Skin of body (tissue), 2 donors: ENCODE results near the gene CNTN5. TPM values are rescaled to one million over a fixed set of nuclear protein-coding genes. Genes with fewer than 3 reads are reported as not detected.

Source experiments
- DNase-seq: peaks from one replicate; lab custom pipeline; 2025; lab: John Stamatoyannopoulos, UW
- total RNA-seq: library from RNA; depleted of rRNA; stranded (reverse); fragments of >200 nt; gene quantifications from one replicate; pipeline ENCODE4 v1.2.3, GENCODE V29; 2014

Gene CNTN5
- total RNA-seq, 1 donor from 2014 or later, result 3.4 TPM

DNA sequence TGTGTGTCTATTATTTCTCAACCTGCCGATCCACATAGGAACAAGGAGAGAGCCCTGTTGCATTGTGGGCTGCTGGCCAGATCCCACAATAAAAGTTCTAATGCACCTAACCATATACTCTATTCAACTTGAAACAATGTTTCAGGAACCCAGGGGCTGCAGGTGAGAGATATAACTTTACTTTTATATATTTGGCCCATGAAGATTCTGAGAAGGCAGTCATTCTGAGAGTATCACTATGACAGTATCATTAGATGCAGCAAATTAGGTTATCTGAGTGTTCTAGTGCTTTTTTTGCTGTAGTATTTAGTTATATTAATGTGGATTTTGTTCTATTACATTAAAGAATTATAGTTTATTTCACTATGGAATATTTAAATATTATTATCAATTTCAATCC is 1011.2 kb downstream of the CNTN5 start:
- no peak for DNase-seq

DNA sequence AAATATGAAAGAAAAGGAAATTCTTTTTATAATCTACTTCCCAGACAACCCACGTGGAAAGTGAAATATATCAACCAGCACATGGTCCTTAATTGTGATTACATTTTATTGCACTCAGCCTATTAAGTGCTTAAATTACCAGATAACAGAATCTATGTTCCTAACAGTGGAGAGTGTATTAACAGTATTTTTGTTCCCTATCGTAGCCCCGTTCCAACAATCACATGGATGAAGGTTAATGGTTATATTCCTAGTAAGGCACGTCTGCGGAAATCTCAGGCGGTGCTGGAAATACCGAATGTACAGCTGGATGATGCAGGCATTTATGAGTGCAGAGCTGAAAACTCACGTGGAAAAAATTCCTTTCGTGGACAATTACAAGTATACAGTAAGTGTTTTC is 1040.3 kb downstream of the CNTN5 start:
- DNase-seq, result no peak

DNA sequence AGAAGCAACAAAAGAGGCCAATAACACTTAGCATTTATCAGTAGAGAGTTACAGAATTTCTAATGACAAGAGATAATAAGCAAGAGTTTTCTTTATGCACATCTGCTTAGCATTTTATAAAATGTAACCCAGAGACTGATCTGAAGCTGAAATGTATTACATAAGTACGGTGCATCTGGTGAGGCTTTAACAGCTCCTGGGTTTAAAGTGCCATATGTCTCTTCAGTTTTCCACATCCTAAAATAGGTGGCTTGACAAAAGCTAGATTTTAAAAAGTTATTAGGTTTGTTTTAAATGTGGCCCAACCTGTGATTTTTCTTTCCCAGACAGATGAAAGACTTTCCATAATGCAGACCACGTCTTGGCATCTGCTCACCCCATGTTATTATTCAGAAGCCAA is 1045.7 kb downstream of the CNTN5 start:
- peak; percentile 1 for DNase-seq

DNA sequence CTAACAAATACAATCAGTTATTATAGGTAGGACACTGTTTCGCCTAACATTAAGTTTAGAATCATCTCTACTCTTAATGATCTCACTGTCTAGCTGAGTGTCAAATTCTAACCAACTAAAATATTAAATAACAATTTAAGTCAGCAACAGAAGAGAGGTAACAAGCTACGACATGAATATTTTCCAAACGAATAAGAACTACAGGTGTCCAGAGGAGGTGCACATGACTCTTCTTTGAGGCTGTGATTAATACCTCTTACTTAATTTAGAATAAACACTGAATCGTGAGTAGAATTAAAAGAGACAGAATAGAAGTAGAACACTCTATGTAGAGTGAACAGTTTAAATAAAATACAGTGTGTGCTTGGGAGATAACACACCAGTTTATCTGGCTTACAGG is 1047.4 kb downstream of the CNTN5 start:
- DNase-seq, result no peak

DNA sequence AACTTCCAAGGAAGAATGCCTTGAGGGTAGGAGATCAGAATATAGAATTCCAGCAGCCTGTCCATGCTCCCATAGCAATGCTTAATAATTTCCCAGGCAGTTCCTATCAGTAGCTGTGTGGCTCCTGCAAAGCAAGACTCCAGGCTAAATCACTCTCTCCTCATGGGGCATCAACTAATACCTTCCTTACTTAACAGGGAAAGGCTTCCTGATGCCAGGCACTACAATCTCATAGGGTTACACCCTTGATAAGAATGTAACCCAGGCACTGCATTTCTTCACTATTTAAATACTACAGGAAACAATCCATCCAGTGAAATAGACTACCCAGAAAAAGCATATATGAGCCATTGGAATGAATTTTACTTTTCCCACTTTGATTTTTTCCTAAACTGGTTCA is 1051.4 kb downstream of the CNTN5 start:
- no peak for DNase-seq

DNA sequence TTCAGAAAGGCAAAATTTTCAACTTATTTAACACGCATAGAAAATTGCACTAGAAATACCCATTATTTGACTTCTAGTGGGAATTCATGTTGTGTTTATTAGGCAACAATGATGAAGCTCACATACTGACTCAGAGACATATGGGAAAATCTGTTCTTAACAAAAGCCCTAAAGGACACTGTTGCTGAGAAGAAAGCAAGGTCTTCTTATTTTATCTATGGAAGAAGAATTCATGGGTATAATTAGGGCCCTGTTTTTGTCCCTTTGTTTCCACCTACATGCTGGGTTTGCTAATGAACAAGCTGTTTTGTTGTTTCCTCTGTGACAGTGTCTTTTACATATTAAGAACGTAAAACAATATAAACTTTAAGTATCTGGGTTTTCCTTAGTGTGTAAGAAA is 1059.6 kb downstream of the CNTN5 start:
- DNase-seq, result no peak

DNA sequence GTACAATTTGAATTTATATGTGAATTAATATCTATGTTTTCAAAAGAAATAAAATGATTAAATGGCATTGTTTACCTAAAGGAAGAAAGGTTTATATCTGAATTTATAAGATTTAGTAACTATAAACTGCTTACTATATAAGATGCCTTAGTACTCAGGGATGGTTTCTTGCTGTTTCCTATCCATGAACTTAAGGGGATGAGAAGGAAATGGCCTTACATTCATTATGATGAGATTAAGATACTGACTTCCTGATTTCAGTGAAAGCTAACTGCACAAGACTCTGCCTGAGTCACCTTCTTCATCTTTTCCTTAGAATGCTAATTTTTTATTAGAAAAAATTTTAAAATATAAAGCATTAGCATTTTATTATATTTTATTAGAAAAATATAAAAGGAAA is 1060.1 kb downstream of the CNTN5 start:
- no peak for DNase-seq

DNA sequence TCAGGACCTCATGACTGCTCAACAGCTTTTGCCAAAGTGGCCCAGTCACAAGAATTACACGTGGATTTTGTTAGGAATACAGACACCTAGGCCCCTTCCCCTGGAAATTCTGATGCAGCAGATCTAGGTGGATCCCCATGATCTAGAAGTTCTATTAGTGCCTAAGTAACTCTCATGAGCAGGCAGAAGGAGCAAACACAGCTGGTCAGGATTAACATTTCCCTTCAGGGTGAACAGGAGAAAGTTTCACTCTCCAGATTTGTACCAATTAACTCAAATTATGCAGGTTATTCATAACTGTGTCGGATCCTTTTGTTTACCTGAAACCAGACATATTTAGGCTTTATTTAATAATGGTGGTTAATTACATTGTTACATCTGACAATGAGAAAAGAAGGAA is 1072.9 kb downstream of the CNTN5 start:
- DNase-seq, result no peak

DNA sequence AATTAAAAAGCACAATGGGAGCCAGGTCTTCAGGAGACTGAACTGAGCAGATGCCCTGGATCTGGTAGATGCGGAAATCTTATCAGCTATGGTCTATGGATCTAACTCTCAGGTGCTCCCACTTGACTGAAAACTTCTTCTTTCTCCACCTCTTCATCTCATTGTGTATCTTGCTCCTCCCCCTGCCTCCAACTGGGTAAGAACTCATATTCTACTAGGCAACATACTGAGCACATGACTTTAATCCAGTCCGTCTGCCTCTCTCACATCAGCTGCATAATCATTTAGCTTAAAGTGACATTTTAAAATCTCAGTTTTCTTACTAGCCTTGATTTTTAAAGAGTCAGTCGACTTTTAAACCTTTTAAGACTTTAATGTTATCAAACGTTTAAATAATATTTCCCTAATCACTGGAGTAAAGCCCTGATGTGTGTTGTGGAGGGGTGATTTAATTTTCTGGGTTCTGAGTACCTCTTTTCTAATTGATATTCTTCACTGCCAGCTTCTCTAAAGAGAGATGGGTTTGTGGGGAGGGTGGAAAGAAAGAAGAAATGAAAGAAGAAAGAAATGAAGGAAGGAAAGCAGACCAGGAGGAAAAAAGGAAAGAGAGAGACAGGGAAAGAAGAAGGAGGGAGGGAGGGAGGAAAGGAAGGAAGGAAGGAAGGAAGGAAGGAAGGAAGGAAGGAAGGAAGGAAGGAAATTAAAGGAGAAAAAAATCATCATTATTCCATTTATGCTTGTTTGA is 1073.5 kb downstream of the CNTN5 start:
- DNase-seq, result no peak

DNA sequence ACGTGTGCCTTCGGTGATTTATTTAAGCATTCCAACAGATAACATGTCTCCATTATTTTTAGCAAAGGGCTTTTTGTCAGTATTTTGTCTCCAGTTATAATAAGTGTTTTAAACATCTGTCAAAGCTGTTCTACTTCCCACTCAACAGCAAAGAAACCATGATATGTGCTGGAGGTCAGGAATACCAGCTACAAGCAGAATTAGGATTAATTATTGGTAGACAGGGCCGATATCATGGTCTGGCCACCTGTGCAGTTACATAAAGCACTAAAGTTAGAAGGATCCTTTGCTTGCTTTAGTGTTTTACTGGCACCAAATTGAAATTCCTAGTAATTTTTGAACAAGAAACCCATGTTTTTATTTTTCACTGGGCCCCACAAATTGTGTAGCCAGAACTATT is 1075.1 kb downstream of the CNTN5 start:
- no peak for DNase-seq

DNA sequence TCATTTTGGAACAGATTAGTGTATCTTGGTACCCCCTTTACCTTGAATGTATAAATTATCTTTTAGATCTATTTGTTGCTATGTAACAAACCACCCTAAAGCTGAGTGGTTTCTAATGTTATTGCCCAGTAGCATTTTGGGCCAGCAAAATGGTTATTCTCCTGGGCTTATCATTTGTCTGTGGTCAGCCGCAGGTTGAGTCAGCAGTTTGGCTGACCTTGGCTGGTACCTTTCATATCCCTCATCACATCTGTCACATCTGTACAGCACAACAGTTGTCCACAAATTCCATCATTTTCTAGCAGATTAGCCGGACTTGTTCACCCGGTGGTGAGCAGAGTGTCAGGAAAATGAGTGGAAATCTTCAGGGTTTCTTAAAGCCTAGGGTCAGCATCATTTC is 1077.8 kb downstream of the CNTN5 start:
- DNase-seq, result no peak

DNA sequence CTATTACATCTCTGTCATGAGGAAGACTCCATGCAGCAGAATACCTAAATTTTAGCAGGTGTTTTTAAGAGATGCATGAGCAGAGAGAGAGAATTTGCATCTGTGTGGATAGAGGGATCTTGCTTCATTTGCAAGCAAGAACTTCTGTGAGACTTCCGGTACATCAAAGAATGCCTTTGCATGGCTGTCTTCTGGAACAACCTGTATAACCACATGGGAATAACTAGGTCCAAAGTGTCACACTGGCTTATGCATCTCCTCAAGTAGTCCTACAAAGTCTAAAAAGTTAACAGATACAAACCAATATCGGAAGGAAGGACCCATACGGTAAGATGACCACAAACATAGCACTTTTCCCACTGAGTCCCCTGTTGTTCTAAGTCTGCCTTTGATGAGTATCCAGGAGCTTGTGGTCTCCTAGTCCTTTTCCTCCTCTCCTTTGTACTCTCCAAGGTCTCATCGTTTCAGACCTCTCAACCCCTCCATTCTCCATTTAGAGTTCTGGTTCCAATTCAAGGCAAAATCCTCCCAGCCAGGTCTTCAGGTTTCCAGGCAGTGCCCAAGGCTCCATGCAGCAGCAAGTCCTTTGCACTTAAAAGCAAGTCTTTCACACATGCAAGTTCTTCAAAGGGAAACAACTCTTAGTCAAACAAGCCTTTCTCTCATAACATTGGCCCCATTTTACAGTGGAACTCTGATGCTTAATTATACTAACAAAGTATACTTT is 1084.7 kb downstream of the CNTN5 start:
- DNase-seq, result no peak

DNA sequence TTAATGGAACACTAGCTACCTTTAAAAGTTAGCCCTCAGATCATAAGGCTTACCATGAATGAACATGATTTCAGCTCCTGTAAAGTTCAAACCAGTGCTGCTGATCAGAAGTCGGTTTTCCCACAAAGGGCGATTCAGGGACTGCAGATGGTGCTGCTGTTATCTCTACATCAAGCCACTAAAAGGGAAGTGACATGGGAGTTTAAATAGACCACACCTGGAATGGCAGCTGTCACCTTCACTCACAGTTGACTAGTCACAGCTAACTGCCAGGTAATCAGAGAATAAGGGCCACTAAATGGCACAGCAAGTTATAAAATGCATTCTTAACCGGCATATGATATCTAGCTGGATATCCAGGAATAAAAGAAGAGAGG is 1085.2 kb downstream of the CNTN5 start:
- no peak for DNase-seq

DNA sequence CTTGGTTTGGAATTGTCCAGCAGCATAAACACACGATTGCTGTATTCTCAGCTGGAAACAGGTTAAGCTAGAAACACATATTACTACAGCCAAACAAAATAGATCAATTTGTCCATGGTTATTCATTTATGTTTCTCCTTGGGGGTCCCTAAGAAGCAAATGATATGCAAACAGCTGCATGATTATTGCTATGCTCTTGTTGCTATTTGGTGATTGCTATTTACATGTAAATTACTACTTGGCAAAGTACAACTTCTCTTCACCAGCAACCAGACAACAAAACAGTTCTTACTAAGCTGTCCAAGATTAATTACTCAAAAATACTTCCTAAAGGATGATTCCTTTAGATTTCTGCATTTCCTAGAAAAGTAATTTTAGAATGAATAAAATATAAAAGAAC is 1098.4 kb downstream of the CNTN5 start:
- DNase-seq, result no peak

DNA sequence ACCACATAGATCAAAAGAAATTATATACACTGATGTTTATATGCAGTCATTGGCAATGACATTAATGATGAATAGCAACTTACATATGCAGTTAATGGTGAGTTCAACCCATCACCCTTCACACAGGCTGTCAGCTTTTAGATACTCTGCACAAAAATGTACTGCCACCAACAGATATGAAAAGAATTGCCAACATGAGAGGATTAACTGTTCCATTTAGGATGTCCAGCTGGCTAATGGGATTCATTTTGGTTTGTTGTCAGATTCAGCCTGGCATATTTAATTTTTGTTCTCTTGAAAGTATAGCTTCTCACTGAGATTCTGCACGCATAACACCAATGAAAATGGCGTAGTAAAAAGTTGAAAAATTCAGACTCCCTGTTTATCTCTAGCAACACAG is 1112.4 kb downstream of the CNTN5 start:
- no peak for DNase-seq

DNA sequence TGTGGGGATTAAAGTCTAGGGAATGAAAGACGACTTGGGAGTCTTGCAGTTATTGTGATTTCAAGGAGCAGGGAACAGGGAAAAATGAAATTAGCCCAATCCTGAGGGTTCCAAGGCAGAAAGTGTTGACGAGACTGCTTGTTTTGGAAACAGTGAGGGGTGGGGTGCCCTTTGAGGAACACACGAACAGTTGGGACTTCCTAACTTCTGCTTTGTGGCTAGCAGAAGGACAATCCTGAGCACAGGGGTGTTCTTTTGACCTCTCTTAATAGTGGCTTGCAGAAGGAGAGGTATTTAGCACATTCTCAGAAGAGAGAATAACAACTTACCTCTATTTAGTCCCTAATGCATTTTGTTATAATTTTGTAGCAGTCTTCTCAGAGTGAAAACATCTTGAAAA is 1120.5 kb downstream of the CNTN5 start:
- no peak for DNase-seq

DNA sequence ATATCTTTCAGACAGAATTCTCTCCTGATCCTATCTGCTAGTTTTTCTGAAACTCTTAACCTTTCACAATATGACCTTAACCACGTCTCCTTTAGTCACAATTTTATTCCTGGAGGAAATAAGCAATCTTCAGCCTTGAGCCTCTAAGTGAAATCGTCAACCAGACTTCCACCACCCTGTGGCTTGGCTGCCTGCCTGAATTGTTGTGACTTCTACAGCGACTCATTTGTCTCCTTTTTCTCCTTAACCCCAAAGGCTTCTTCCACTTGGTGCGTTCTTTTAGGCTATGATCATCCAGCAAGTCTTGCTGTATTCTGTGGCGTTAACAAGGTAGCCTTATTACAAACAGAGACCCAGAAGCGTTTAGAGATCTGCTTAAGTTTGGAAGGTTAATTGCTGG is 1131.2 kb downstream of the CNTN5 start:
- no peak for DNase-seq

DNA sequence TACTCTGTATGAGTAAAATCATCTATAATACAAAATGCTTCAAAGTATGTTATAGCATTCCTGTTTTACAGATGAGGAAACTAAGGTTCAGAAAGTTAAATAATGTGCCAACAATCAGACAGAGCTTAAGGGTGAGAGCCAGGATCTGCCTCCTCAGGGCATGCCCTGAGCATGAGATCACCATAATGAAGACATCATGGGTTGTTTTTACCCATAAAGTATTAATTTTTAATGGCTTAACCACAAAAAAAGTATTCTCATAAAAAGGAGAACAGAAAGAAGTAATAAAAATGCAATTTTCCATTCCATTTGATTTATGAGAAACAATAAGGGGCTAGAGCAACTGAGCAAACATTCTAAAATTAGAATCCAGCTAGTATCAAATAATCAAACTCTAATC is 1132.0 kb downstream of the CNTN5 start:
- no peak for DNase-seq

DNA sequence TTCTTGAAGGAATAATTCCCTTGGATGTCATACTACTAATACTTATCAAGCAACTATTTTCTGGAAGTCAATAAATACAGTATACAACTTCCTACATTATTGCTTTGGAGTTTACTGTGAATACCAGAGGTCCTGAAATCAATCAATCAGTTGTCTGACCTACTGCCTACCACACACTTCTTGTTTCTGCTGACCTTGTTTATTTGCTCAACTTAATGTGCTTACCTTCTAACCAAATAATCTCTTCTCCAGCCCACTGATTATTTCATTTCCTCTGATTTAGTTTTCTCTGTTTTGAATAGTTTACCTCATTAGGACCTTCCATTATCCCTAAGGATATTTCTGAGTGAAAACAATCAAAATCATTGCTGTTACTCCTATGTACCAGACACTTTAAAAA is 1142.7 kb downstream of the CNTN5 start:
- DNase-seq, result no peak

DNA sequence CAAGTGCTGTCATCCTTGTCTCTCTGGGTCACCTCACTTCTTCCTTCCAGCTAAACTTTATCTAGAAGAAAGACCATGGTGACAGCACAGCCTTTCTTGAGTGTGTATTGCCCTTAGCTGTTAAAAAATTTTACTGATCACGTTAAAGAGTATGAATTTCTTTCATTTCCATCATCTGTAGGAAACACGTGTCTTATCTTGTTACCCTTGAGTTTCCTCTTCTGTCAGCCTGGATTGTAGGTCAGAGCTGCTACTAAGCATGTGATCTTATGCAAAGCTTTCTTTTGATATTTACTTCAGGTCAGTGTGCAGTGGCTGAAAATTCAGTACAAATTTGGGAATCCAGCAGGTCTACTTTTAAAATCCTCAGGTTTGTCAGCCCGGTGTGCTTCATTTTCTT is 1154.1 kb downstream of the CNTN5 start:
- DNase-seq, result no peak

DNA sequence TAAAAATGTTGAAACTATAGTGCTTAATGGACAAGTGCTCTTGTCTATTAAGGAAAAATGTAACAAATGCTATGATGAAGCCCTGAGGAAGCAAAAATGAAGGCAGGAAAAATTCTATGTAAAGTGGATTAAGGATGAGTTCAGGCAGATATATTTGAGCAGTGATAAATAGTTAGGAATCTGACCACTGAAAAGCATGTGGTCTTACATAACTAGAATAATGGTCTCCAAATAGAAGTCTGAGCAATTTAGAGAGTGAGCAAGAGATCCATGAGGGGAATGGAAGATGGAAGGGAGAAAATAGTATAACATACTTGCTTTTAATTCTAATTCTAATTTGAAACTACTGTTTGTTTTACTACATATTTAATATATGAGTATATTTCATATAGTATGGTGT is 1155.7 kb downstream of the CNTN5 start:
- DNase-seq, result no peak

DNA sequence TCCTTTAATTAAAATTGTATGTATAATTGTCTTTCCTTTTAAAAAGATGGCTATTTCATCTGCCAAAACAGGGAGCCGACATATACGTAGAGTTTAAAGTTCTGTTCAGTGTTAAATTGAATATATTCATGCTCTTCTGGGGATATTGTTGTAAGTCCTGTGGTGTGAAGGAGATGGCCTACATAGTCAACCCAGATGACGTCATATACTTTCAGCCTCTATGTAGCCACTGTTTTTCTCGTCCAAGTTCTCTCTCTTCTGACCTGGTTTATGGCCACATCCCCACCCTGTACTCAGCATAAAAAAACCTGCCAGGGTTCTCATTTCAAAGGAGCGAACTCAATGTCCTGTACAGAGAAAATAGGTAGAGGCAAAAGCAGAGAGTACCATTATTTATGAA is 1156.9 kb downstream of the CNTN5 start:
- DNase-seq, result no peak

DNA sequence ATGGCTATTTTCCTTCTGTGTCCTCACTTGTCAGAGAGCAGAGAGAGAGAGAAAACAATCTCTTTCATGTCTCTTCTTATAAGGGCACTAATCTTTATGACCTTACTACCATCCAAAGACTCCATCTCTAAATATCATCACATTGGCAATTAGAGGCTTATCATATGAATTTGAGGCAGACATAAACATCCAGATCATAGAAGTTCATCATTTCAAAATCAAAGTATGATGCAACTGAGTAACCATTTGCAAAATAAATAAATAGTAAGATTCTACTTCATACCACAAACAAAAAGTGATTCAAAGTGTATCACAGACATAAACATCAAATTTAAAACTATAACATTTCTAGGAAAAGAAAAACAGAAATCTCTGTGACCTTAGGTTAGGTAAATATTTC is 1161.6 kb downstream of the CNTN5 start:
- DNase-seq, result no peak
